Omental fat pad (tissue), 4 donors: ENCODE results near the gene POLR1F. TPM values are rescaled to one million over a fixed set of nuclear protein-coding genes. Genes with fewer than 3 reads are reported as not detected.

ENCODE experiments used
- ATAC-seq: fragments of 150-250 bp; one replicate; pipeline ENCODE4 v1.9.1; 2016; ENCODE audit warnings: mild to moderate bottlenecking, moderate library complexity; ENCODE audit not compliant: low FRiP score
- DNase-seq: peaks from one replicate; pipeline ENCODE4 v3.0.0-alpha.2; 2019; ENCODE audit warnings: low spot score
- CTCF ChIP-seq, 3 donors: fragments of 450-650 bp; IDR thresholded peaks; one replicate each; pipeline ENCODE4 v1.5.1; 2016 to 2017; ENCODE audit warnings: antibody characterized with exemption in 3 of 3, mild to moderate bottlenecking in 3 of 3, moderate library complexity in 2 of 3
- total RNA-seq, 4 donors: library from RNA; depleted of rRNA; stranded (reverse); fragments of >200 nt; gene quantifications; one replicate each; pipeline ENCODE4 v1.1.0, GENCODE V29; 2016

POLR1F gene
- 10 to 100 TPM in 3 of 4 donors, 1 to 10 TPM in 1; 9.6 to 28.5 (median 11.9) TPM for total RNA-seq

DNA sequence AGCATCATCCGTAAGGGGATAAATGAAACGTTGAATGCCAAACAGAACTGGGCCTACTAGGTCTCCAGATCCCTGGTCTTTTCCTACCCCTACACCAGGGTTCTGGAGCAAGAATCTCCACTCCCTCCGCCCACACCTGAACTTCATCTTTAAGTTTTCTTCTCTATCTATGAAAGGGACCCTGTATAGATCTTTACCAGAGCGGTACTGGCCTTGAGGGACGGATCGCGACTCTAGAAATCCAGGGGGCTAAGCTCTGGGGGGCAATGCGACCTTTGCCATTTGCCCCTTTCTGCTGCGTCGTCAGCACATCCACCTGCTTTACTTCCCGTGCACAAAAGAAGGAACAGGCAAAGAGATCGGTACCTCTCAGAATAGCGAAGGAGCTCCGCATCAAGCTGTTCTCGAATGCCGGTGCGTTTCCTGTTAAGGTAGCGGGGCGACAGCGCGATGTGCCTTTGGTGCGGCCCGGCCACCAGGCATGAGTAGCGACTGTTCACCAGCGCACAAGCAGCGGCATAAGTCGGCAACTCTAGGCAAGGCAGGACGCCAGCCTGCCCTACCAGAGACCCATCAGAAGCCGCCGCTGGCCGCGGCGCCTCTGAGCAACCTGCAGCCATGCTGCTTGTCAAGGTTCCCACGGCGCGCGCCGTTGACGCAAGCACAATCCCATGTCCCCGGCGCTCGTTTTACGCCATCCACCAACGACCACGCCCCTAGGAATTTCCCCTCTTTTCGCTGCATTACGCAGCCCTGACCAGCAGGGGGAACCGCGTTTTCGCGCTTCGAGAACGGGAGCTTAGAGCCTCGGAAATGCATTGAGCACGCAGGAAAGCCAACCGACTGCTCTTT is at the start of gene POLR1F:
POLR1F (minus strand) TSS at position 641 of the 852 bp plus-strand sequence; CDS start at position 620, 21 bp downstream.
- TF ChIP-seq CTCF (IDR thresholded peaks at IDR 0.05), result peak in 2 of 3 donors; percentile 60 to 61
- DNase-seq, result peak; percentile 74
- ATAC-seq, result peak; percentile 96

- DNase-seq (no peak), ATAC-seq (no peak)
- no peak for TF ChIP-seq CTCF (IDR thresholded peaks at IDR 0.05)
These were observed 45.8 kb upstream of the POLR1F start for GRCh38 chr7:19754521-19755116.

GRCh38 chr7:19752020-19752419 is 43.2 kb upstream of the POLR1F start:
- no peak for DNase-seq

DNA sequence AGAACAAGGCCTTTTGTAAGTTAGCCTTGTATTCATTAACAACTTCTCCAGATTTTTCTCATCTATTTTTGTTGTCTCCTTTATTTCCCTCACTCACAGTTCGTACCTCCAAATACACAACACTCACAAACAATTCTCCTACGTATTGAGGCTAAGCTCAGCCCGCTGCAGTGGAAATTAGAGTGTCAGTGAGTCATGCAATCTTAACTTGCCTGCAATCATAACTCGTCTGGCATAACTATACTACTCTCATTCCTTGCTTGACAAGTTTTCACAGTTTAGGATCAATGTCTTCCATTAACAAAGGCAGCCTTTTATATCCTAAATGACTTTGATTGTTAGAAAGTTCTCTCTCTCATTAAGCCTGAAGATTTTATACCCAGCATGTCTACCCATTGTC is 40.8 kb upstream of the POLR1F start:
- no peak for DNase-seq
- TF ChIP-seq CTCF (IDR thresholded peaks at IDR 0.05), result no peak

More at GRCh38 chr7:19752020-19752419, 43.2 kb upstream of the POLR1F start:
- no peak for ATAC-seq
- TF ChIP-seq CTCF (IDR thresholded peaks at IDR 0.05), result no peak

GRCh38 chr7:19747740-19748339 is 39.0 kb upstream of the POLR1F start:
- no peak for DNase-seq
- no peak for ATAC-seq

More for the DNA sequence above, 40.8 kb upstream of the POLR1F start:
- ATAC-seq, result no peak

GRCh38 chr7:19744075-19744474 is 35.2 kb upstream of the POLR1F start:
- TF ChIP-seq CTCF (IDR thresholded peaks at IDR 0.05), result no peak
- DNase-seq (no peak), ATAC-seq (no peak)

More at GRCh38 chr7:19747740-19748339, 39.0 kb upstream of the POLR1F start:
- peak in 1 of 3 donors; percentile 19 for TF ChIP-seq CTCF (IDR thresholded peaks at IDR 0.05)
